Right lobe of liver (tissue), 4 donors: ENCODE measurements around the gene RNF26.

Source experiments
- CTCF ChIP-seq, 4 donors: fragments of 200-600 bp in 3 of 4; fragments of 450-650 bp in 1 of 4; IDR thresholded peaks; one replicate each; pipeline versions ENCODE4 v1.5.1 to v1.8.0; 2016 to 2022; ENCODE audit warnings: antibody characterized with exemption in 4 of 4, mild to moderate bottlenecking in 2 of 4
- POLR2A ChIP-seq: fragments of 450-650 bp; IDR thresholded peaks from one replicate; pipeline ENCODE4 v1.6.1; 2017; ENCODE audit warnings: antibody characterized with exemption, mild to moderate bottlenecking
- donor health status: DM: no; HTN: no; CAD: no.
- donor health status: DM: no; HTN: no; CAD: no.
- donor health status: DM: no; HTN: yes; CAD: no.

GRCh38 chr11:119323532-119324033 lies 10.7 kb upstream of the RNF26 start:
- no peak for TF ChIP-seq POLR2A
- peak; percentile 54 to 82 (median 76) for TF ChIP-seq CTCF (IDR thresholded peaks at IDR 0.05)
